Dermis microvascular lymphatic vessel endothelial cell (primary cell): ENCODE data around the gene TBC1D8B. TPM values are rescaled to one million over a fixed set of nuclear protein-coding genes. Genes with fewer than 3 reads are reported as not detected.
"Not testable (repeated sequence)": the region's sequence is repeated elsewhere in the genome, so short reads cannot be mapped to it uniquely, and the experiment has no call there.

ENCODE experiments used
- DNase-seq, 2 donors: peaks; one replicate each; pipeline versions ENCODE4 v3.0.0 to v3.0.0-alpha.2; 2010; ENCODE audit warnings: low read depth in 2 of 2
- total RNA-seq: library from RNA; depleted of rRNA; stranded (reverse); fragments of >200 nt; gene quantifications from 2 replicates; pipeline ENCODE4 v1.2.1, GENCODE V29; 2014

TBC1D8B gene
- 2.4 and 3.5 TPM in 2 replicates for total RNA-seq

DNA sequence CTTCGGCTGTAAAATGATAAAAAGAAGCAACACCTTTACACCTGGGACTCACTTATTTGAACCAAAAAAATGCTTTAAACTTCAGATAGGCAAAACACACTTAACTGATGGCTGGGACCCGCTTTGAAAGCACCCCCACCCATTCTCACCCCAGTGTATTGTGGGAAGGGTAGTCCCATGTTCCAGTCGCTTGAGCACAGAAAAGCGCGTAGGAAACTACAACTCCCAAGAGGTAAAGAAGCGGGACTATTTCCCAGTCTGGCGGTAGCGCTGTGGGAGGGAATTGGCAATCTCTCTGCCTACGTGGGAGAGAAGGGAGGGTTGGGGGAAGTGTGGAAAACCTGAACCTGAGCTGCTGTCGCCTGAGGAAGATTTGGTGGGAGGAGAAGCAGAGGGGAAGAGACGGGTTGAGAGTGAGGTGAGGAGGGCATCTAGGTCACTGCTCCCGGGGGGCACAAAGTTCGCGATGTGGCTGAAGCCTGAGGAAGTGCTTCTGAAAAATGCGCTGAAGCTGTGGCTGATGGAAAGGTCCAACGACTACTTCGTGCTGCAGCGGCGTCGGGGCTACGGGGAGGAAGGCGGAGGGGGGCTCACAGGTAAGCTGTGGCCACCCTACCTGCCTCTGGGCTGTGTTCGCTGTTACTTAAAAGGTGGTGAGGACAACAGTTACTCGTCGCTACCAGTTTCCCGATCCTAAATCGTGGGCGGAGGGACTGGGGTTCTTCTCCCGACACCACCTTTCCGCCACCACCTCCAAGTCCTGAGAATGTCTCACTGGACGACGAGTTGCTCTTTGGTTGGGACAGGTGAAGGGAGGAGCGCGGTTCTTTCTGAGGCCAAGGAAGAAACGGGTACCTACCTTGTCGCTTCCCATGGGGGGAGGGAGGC, at the start of gene TBC1D8B:
TBC1D8B (plus strand) TSS at position 286 of the 888 bp plus-strand sequence; CDS start at position 467, 181 bp downstream.
- peak; percentile 83 to 92 for DNase-seq

DNA sequence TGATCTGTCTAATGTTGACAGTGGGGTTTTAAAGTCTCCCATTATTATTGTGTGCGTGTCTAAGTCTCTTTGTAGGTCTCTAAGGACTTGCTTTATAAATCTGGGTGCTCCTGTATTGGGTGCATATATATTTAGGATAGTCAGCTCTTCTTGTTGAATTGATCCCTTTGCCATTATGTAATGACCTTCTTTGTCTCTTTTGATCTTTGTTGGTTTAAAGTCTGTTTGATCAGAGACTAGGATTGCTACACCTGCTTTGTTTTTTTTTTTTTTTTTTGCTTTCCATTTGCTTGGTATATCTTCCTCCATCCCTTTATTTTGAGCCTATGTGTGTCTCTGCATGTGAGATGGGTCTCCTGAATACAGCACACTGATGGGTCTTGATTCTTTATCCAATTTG, 33.2 kb upstream of the TBC1D8B start:
- DNase-seq = not testable (repeated sequence)

DNA sequence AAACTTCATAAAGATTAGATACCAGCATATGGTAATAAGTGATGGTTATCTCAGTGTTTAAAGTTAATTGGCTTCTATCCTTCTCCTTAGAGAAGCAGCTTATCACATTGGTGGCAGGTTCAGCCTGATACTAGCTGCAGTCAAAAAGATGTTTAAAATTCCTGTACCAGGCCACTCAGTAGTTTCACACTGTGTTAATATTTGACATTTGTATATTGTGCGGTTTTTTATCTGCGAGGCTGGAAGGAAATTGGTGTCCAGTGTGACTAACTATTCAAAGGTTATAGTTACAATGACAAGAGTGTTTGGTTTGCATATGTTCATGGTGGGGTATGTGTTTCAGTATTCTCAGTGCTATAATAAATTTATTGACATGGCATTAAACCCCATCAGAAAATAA, 27.5 kb upstream of the TBC1D8B start:
- no peak for DNase-seq

DNA sequence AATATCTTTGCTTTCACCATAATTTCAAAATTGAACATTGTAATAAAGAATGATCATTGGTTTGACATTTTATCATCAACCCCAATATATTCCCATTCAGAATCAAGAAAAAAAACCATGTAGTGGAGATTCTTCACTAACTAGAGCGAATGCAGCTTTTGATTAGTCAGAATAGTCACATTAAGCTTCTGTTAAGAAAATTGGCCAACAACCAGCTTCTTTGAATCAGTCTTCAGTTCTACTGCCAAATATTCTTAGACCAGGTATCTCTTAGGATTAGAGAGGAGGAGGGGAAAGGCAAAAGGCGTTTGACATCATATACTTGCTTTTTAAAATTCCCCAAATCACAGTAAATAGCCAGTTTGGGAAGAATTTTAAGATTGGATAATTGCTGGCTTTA, 22.2 kb upstream of the TBC1D8B start:
- DNase-seq = no peak

DNA sequence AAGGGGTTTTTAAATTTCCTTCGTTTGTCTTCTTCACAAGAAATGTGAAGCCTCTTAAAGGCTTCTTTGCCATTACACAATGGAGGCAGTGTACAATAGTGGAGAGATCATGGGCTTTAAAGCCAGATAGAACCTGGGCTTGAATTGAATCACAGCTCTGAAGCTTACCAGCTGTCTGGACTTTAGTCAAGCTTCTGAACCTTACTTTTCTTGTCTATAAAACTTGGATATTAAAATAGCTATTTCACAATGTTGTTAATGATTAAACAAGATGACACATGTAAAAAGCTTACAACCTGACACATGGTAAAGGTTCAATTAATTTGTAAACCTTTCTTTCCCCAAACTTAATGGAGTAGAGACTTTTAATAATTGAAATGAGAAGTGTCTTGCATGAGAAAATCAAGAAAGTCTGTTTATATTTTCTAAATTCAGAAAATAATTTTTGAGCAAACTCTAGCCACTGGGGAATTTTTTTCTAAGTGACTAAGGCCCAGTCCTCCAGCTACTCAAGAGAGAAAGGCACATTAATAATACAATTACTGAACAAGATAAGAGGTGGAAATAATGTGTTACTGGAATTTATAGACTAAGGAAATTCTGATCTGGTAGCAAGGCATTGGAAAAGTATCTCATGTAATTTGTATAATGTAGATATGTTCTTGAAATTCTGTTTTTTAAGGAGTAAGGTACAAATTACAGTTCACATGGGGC, 21.7 kb upstream of the TBC1D8B start:
- DNase-seq = no peak

DNA sequence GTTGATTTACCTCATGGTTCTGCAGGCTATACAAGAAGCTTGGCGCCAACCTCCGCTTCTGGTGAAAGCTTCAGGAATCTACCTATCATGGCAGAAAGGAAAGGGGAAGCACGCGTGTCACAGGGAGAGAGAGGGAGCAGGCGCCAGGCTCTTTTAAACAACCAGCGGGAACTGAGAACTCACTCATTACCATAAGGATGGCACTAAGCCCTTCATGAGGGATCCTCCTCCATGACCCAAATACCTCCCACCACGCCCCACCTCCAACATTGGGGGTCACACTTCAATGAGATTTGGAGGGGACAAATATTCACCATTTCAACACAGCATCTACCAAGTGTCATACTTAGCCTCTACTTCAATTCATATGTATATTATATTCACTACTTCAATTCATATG, 18.8 kb upstream of the TBC1D8B start:
- no peak for DNase-seq

DNA sequence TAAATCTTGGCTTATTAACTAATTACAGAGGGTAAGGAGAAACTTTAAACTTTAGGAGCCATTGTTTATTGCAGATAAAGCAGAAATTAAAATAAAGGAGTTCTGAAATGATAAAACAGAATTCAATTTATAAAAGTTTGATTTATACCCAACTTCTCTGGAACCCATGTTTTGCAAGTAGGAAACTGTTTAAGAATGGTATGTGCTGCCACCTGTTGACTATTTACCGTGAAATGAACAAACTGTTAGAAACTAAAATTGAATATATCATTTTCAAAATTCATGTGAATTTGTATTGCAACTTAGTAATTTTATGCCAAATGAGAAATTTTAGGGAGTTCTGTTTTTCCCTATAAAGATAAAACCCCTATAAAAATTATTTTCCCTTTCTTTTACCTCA, 11.0 kb upstream of the TBC1D8B start:
- peak in 1 of 2 donors; percentile 6 for DNase-seq

DNA sequence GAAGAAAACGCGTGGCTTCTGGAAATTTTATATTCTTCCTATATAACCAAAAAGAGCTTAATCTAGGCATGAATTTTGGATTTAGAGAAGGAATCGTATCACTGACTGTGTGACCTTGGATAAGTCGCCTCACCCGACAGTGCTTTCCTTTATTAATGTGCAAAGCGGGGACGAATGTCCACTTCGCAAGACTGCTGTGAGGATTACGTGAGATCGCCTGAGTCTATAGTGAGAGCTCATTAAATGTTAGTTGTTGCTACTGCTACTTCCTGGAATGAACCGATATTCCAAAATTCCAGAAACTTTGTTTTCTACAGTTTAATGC, 448 bp upstream of the TBC1D8B start:
- peak in 1 of 2 donors; percentile 0 for DNase-seq

DNA sequence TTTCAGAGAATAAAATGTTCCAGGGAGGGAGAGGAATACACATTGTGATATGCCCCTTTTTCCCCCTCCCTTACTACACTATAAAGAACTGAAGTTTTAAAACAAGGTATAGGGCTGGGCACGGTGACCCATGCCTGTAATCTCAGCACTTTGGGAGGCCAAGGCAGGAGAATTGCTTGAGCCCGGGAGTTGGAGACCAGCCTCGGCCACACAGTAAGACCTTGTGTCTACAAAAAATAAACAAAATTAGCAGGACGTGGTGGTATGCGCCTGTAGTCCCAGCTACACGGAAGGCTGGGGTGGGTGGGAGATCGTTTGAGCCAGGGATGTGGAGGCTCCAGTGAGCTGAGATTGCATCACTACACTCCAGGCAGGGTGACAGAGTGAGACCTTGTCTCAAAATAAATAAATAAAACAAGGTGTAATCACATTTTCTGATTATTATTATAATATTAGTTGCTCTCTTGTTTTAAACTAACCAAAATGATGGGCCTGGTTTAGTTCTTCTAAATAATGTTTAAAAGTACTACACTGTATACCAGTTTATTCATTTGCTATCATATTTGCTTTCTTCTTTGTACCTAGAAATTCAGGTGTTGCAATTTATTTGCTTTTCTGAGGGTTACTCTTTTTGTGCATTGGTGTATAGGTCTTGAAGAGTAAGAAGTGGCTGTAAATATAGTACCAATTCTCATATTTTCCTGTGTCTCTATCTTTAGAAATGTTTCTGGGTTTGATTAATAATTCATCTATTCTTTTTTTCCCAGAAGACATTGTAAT, 8.8 kb downstream of the TBC1D8B start:
- no peak for DNase-seq

DNA sequence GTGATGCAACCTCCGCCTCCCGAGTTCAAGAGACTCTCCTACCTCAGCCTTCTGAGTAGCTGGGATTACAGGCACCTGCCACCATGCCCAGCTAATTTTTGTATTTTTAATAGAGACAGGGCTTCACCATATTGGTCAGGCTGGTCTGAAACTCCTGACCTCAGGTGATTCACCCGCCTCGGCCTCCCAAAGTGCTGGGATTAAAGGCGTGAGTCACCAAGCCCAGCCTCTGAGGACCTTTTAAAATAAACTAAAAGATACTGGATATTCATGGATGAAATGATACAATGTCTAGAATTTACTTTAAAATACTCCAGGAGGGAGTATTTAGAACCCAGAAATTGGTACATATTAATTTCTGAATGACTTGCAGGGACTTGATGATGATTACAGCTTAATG, 10.5 kb downstream of the TBC1D8B start:
- DNase-seq = not testable (repeated sequence)

DNA sequence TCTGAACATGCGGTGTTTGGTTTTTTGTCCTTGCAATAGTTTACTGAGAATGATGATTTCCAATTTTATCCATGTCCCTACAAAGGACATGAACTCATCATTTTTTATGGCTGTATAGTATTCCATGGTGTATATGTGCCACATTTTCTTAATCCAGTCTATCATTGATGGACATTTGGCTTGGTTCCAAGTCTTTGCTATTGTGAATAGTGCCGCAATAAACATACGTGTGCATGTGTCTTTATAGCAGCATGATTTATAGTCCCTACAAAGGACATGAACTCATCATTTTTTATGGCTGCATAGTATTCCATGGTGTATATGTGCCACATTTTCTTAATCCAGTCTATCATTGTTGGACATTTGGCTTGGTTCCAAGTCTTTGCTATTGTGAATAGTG, 11.6 kb downstream of the TBC1D8B start:
- not testable (repeated sequence) for DNase-seq

DNA sequence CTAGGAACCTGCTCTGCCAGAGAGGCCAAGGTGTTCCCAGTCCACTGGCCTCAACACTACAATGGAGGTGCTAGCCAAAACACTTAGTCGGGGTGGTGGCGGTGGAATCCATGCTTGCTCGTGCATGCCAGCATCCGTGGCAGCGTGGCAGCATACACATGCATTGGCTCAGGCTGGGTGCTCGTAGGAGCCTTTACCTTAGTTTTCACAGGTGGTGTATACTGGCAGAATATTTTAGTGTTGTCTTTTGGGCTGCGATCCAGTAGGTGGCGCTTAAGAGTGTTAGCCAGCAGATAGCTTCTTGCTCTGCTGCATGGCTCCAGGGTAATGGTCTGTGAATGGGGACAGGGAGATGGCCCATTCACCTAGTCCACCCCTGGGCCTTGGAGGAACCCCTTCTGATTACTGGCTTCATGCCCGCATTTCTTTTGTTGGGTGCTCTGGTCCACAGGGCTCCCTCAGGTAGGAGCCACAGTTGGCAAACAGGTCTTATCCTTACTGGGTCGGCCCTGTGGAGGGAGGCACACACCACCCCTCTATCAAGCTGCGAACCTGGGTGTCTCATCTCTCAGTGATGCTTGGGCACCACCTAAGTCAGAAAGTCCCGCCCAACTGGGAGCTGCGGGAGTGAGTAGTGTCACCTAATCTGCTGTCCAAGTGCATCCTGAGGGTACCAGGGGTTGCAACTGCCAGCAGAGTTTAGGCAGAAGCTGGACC, 60.7 kb downstream of the TBC1D8B start:
- peak; percentile 2 to 11 for DNase-seq

DNA sequence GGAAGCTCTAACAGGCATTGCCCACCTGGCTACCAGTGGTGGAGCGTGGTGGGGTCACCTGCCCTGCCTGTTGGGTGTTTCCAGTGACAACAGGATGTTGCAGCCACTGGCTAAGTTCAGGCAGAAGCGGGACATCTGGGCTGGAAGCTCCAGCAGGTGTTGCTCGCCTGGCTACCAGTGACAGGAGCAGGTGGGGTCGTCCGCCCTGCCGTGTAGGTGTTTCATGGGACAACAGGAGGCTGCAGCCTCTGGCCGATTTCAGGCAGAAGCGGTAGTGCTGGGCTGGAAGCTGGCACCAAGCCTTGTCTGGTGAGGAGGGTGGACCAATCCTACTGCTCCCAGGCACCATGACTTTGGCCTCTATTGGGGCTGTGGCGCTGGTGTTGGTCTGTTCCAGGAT, 61.2 kb downstream of the TBC1D8B start:
- no peak for DNase-seq

DNA sequence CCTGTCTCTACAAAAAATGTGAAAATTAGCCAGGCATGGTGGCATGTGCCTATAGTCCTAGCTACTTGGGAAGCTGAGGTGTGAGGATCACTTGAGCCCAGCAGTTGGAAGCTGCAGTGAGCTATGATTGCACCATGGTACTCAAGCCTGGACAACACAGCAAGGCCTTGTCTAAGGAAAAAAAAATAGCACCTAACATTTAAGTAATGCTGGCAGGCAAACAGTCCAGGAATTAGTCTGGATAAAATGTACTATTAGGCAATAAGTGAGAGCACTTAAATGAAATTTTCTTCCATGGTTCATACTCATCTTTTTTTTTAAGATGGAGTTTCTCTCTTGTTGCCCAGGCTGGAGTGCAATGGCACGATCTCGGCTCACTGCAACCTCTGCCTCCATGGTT, 70.3 kb downstream of the TBC1D8B start:
- not testable (repeated sequence) for DNase-seq

DNA sequence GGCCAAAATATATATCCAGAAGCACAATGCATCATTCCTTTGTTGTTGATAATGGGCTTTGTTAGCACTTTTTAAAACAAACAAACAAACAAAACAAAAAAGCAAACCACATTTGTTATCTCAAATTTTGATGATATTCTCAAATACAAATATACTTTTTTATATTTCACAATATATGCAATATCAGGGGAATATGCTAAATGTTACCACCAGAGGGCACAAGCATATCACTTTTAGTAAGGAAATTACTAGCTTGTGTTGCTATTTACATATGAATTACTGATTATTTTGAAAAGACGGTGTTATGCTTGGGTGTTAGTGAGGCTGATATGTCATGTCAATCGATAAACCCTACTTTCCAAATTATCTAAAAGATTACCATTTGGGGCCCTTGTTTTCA, 71.6 kb downstream of the TBC1D8B start:
- DNase-seq = peak; percentile 17 to 24

DNA sequence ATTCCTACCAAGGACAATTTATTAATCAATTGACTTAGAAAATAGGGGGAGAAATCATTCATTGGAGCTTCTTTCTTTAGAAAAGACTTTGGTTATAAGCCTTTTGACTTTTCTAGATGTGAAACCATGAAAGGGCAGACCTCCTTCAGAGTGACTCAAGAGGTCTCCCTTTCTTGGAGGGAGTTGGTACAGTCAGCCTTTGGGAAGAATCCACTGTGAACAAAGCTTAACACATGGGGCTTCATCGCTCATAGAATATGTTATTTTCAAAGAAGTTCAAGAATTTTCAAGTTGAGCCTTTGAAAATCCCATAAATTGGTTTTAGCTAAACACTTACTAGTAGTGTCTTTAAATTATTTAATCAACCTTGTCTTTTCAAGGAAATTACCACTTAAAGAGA, 72.7 kb downstream of the TBC1D8B start:
- no peak for DNase-seq

DNA sequence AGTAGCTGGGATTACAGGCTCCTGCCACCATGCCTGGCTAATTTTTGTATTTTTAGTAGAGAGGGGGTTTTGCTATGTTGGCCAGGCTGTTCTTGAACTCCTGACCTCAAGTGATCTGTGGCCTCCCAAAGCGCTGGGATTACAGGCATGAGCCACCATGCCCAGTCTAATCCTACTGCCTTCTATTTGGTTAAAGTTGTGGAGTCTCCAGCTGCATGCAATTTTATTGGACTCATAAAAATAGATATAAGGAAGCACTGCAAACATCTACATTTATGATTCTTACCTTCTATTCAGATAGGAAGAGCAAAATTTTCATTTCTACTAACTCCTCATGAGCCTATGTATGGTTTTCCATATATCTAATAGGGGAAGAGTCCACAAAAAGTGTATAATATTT, 87.0 kb downstream of the TBC1D8B start:
- no peak for DNase-seq

DNA sequence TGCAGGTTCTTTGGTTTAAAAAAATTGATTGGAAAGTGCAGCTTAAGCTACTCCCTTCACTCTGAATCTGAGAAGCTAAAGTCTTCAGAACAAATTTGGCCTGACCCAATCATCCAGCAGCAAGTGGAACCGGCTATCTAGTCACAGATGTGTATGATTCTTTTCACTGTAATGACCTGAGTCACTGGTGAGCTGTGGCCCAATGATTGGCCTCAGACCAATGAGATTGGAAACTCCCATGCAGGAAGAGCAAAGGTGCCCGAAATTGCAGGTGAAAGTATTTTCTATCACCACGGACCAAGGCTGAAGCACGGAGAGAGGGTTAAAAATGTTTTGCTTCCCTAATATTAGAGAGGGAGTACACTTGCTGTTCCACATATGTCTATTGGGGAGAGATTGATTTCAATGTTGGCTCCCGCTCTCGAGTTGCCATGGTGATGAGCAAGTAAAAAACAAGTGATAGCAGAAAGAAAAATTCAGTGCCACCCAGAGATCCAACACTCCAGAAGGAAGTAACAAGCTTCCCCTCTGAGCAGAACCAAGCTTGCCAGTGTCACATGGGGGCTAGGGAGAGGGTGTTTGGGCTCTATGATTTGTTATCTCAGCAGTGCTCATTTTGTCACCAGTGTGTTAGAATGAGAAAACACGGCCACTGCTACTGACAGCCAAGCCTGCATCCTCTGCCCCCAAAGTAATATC, 89.4 kb downstream of the TBC1D8B start:
- no peak for DNase-seq

DNA sequence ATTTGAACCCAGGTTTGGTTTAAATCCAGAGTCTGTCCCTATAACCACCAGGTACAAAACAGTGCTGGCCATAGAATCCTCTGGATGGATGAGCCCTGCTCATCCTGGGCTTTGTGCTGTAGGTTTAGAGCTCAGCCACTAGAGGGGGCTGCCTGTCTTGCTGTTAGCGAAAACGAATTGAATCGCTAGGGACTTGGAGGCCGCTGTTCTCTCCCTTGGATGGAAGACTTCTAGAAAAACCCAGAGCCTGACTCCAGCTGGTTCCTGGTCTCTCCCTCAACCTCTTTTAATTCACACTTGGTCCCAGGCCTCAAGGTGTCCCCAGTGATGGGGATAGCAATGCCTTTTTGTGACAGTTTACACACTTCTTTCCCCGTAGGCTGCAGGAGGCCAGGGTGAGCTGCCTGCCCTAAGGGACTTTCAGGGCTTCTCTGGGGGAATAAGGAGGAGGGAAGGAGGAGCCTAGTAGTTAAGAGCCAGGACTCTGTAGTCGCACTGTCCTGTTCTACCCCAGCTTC, 92.0 kb downstream of the TBC1D8B start:
- peak; percentile 36 to 70 for DNase-seq

DNA sequence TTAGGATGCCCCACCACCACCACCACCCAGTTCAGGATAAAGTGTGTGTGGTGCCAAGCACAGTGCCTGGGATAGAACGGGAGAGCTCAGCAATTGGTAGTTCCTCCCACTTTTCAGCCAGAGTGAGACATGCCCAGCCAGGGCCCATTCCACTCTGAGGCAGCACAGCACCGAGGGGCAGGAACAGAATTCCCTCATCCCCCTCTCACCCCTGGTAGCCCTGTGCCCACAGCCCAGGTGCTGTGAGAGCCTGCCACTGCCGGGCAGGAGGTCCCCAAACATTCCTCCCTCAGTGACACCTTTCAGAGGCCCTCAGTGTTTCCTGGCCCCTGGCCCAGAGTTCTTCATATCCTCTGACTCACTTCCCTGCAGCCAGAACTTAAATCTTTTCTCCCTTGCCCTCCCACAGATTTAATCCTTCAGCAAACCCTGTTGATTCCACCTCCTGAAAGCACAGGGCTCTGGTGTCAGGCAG, 92.5 kb downstream of the TBC1D8B start:
- peak; percentile 24 to 75 for DNase-seq
